ENCODE measurements around the gene ZNF444.
"Not testable (repeated sequence)": the region's sequence is repeated elsewhere in the genome, so short reads cannot be mapped to it uniquely, and the experiment has no call there.

Gene ZNF444

GRCh38 chr19:56140583-56141416 lies at the start of gene ZNF444:
ZNF444 (plus strand) TSS chr19:56141287; CDS start chr19:56146912, 5,625 bp downstream.
- DNase-seq: peak; percentile 99

- no peak for DNase-seq
These were observed 49.1 kb upstream of the ZNF444 start for GRCh38 chr19:56091751-56092546.

GRCh38 chr19:56092685-56093631 lies 48.1 kb upstream of the ZNF444 start:
- DNase-seq: no peak

- DNase-seq: no peak
These were observed 46.6 kb upstream of the ZNF444 start for GRCh38 chr19:56094449-56094848.

GRCh38 chr19:56096665-56097064 lies 44.4 kb upstream of the ZNF444 start:
- DNase-seq: no peak

GRCh38 chr19:56097306-56097705 lies 43.8 kb upstream of the ZNF444 start:
- no peak for DNase-seq

GRCh38 chr19:56097776-56098175 lies 43.3 kb upstream of the ZNF444 start:
- DNase-seq: no peak

GRCh38 chr19:56098237-56098636 lies 42.9 kb upstream of the ZNF444 start:
- not testable (repeated sequence) for DNase-seq

GRCh38 chr19:56098731-56099568 lies 42.1 kb upstream of the ZNF444 start:
- no peak for DNase-seq

GRCh38 chr19:56099638-56100539 lies 41.2 kb upstream of the ZNF444 start:
- DNase-seq: no peak

GRCh38 chr19:56101095-56101494 lies 40.0 kb upstream of the ZNF444 start:
- no peak for DNase-seq

GRCh38 chr19:56101746-56102535 lies 39.1 kb upstream of the ZNF444 start:
- DNase-seq: no peak

GRCh38 chr19:56103027-56103614 lies 38.0 kb upstream of the ZNF444 start:
- no peak for DNase-seq

- no peak for DNase-seq
These were observed 36.7 kb upstream of the ZNF444 start for GRCh38 chr19:56104423-56104822.

GRCh38 chr19:56105090-56105701 lies 35.9 kb upstream of the ZNF444 start:
- peak; percentile 67 for DNase-seq

- not testable (repeated sequence) for DNase-seq
These were observed 35.2 kb upstream of the ZNF444 start for GRCh38 chr19:56105831-56106396.

GRCh38 chr19:56106397-56106849 lies 34.7 kb upstream of the ZNF444 start:
- no peak for DNase-seq

GRCh38 chr19:56106993-56107392 lies 34.1 kb upstream of the ZNF444 start:
- DNase-seq: no peak
